HEK293 (cell line): Measurements from ENCODE around the gene CHCHD6.

Experiments used
- EGR2 ChIP-seq: fragments of 450-650 bp; formaldehyde crosslinking; IDR thresholded peaks from 2 replicates; pipeline ENCODE4 v1.5.1; 2016; ENCODE audit warnings: low read depth, missing biosample characterization, missing genetic modification characterization
- GLI2 ChIP-seq: fragments of 450-650 bp; formaldehyde crosslinking; IDR thresholded peaks from 2 replicates; pipeline ENCODE4; 2017; ENCODE audit warnings: missing biosample characterization, missing genetic modification characterization, low read depth, borderline replicate concordance
- HOXD13 ChIP-seq: sonication (generic); formaldehyde crosslinking; IDR thresholded peaks from 2 replicates; pipeline ENCODE4 v1.8.0; 2022; ENCODE audit warnings: missing genetic modification reagents, borderline replicate concordance
- KLF16 ChIP-seq: fragments of 450-650 bp; formaldehyde crosslinking; IDR thresholded peaks from 2 replicates; pipeline ENCODE4 v1.5.1; 2017; ENCODE audit warnings: missing biosample characterization, missing genetic modification characterization
- MZF1 ChIP-seq: fragments of 450-650 bp; formaldehyde crosslinking; IDR thresholded peaks from 2 replicates; pipeline ENCODE4 v1.5.1; 2017; ENCODE audit warnings: missing biosample characterization, missing genetic modification characterization, borderline replicate concordance
- PRDM2 ChIP-seq: fragments of 450-650 bp; formaldehyde crosslinking; IDR thresholded peaks from 2 replicates; pipeline ENCODE4 v1.5.1; 2016; ENCODE audit warnings: missing biosample characterization, missing genetic modification characterization, borderline replicate concordance
- PRDM6 ChIP-seq: fragments of 450-650 bp; formaldehyde crosslinking; IDR thresholded peaks from 2 replicates; pipeline ENCODE4 v1.5.1; 2017; ENCODE audit warnings: missing biosample characterization, missing genetic modification characterization
- ZBTB21 ChIP-seq: fragments of 450-650 bp; formaldehyde crosslinking; IDR thresholded peaks from 2 replicates; pipeline ENCODE4 v1.5.1; 2017; ENCODE audit warnings: missing biosample characterization, missing genetic modification characterization
- ZFHX2 ChIP-seq: fragments of 450-650 bp; formaldehyde crosslinking; conservative IDR thresholded peaks from 2 replicates; pipeline ENCODE4 v1.5.1; 2016; ENCODE audit warnings: missing biosample characterization, missing genetic modification characterization
- ZNF174 ChIP-seq: fragments of 450-650 bp; formaldehyde crosslinking; IDR thresholded peaks from 2 replicates; pipeline ENCODE4 v1.5.0; 2017; ENCODE audit warnings: missing biosample characterization, mild to moderate bottlenecking, missing genetic modification characterization
- ZNF175 ChIP-seq: fragments of 450-650 bp; formaldehyde crosslinking; IDR thresholded peaks from 2 replicates; pipeline ENCODE4 v1.5.1; 2016; ENCODE audit warnings: missing biosample characterization, missing genetic modification characterization
- ZNF239 ChIP-seq: fragments of 450-650 bp; formaldehyde crosslinking; IDR thresholded peaks from 2 replicates; pipeline ENCODE4 v1.5.1; 2016; ENCODE audit warnings: missing biosample characterization, missing genetic modification characterization
- ZNF26 ChIP-seq: fragments of 450-650 bp; formaldehyde crosslinking; IDR thresholded peaks from 2 replicates; pipeline ENCODE4 v1.5.1; 2016; ENCODE audit warnings: missing biosample characterization, missing genetic modification characterization
- ZNF366 ChIP-seq: fragments of 450-650 bp; formaldehyde crosslinking; conservative IDR thresholded peaks from 2 replicates; pipeline ENCODE4 v1.5.1; 2016; ENCODE audit warnings: missing biosample characterization, missing genetic modification characterization
- ZNF391 ChIP-seq: fragments of 450-650 bp; formaldehyde crosslinking; IDR thresholded peaks from 2 replicates; pipeline ENCODE4 v1.5.1; 2016; ENCODE audit warnings: low read depth, missing biosample characterization, missing genetic modification characterization, borderline replicate concordance
- ZNF394 ChIP-seq: fragments of 450-650 bp; formaldehyde crosslinking; IDR thresholded peaks from 2 replicates; pipeline ENCODE4 v1.5.1; 2016; ENCODE audit warnings: missing biosample characterization, missing genetic modification characterization, mild to moderate bottlenecking, moderate library complexity, borderline replicate concordance
- ZNF473 ChIP-seq: fragments of 450-650 bp; formaldehyde crosslinking; IDR thresholded peaks from 2 replicates; pipeline ENCODE4 v1.5.1; 2017; ENCODE audit warnings: missing biosample characterization, missing genetic modification characterization
- ZNF518A ChIP-seq: fragments of 450-650 bp; formaldehyde crosslinking; conservative IDR thresholded peaks from 2 replicates; pipeline ENCODE4 v1.5.1; 2016; ENCODE audit warnings: low read depth, missing biosample characterization, missing genetic modification characterization
- ZNF555 ChIP-seq: fragments of 450-650 bp; formaldehyde crosslinking; conservative IDR thresholded peaks from 2 replicates; pipeline ENCODE4 v1.5.1; 2017; ENCODE audit warnings: missing biosample characterization, mild to moderate bottlenecking, missing genetic modification characterization, inconsistent platforms
- ZNF558 ChIP-seq: fragments of 450-650 bp; formaldehyde crosslinking; IDR thresholded peaks from 2 replicates; pipeline ENCODE4 v1.5.1; 2016; ENCODE audit warnings: missing biosample characterization, missing genetic modification characterization
- ZNF600 ChIP-seq: fragments of 450-650 bp; formaldehyde crosslinking; IDR thresholded peaks from 2 replicates; pipeline ENCODE4 v1.5.1; 2016; ENCODE audit warnings: missing biosample characterization, missing genetic modification characterization
- ZNF629 ChIP-seq: fragments of 450-650 bp; formaldehyde crosslinking; IDR thresholded peaks from 2 replicates; pipeline ENCODE4 v1.5.1; 2017; ENCODE audit warnings: missing biosample characterization, missing genetic modification characterization
- ZNF701 ChIP-seq: fragments of 450-650 bp; formaldehyde crosslinking; IDR thresholded peaks from 2 replicates; pipeline ENCODE4 v1.5.1; 2016; ENCODE audit warnings: missing biosample characterization, missing genetic modification characterization
- ZNF768 ChIP-seq: fragments of 450-650 bp; formaldehyde crosslinking; IDR thresholded peaks from 2 replicates; pipeline ENCODE4 v1.5.1; 2018; ENCODE audit warnings: missing biosample characterization, mild to moderate bottlenecking, missing genetic modification characterization
- ZNF777 ChIP-seq: fragments of 450-650 bp; formaldehyde crosslinking; IDR thresholded peaks from 2 replicates; pipeline ENCODE4 v1.5.1; 2017; ENCODE audit warnings: missing biosample characterization, missing genetic modification characterization, borderline replicate concordance

CHCHD6 gene

GRCh38 chr3:126703512-126704493, at the start of gene CHCHD6 (continued):
- TF ChIP-seq PRDM2 (tag by site-specific recombination), result no peak
- no peak for TF ChIP-seq ZNF558 (tag by site-specific recombination)
- TF ChIP-seq ZNF175 (tag by site-specific recombination), result no peak
- TF ChIP-seq ZNF777, result no peak
- TF ChIP-seq ZNF174 (tag by site-specific recombination), result no peak
- TF ChIP-seq MZF1 (tag by site-specific recombination), result no peak
- no peak for TF ChIP-seq ZNF366 (tag by site-specific recombination)
- TF ChIP-seq ZBTB21, result no peak
- peak; percentile 98 for TF ChIP-seq ZNF600 (tag by site-specific recombination)
- peak; percentile 33; the same call in 1 of the 2 replicates for TF ChIP-seq ZFHX2 (tag by site-specific recombination)
- TF ChIP-seq ZNF768, result no peak
- TF ChIP-seq GLI2 (tag by site-specific recombination), result no peak
- no peak for TF ChIP-seq EGR2 (tag by site-specific recombination)
- no peak for TF ChIP-seq ZNF394
- no peak for TF ChIP-seq PRDM6 (tag by site-specific recombination)
- no peak for TF ChIP-seq ZNF239 (tag by site-specific recombination)
- no peak for TF ChIP-seq ZNF555 (tag by site-specific recombination)
- TF ChIP-seq ZNF629, result 0 out of 2 replicates have a peak, but pooled peaks have one; percentile 16
- TF ChIP-seq KLF16 (tag by site-specific recombination), result peak; percentile 61; the same call in 1 of the 2 replicates
- TF ChIP-seq HOXD13 (CRISPR knock-in tag), result no peak
- no peak for TF ChIP-seq ZNF26 (tag by site-specific recombination)
- TF ChIP-seq ZNF518A (tag by site-specific recombination), result no peak
- TF ChIP-seq ZNF473 (tag by site-specific recombination), result no peak
- no peak for TF ChIP-seq ZNF391 (tag by site-specific recombination)
- no peak for TF ChIP-seq ZNF701 (tag by site-specific recombination)
